Spleen (tissue), 7 donors: ENCODE results near the gene NRIP2.

Source experiments
- POLR2A ChIP-seq, 3 donors: fragments of 450-650 bp; IDR thresholded peaks; one replicate each; pipeline ENCODE4 v1.5.1; 2017; ENCODE audit warnings: antibody characterized with exemption in 3 of 3, mild to moderate bottlenecking in 1 of 3
- POLR2AphosphoS5 ChIP-seq, 3 donors: sonication (generic); formaldehyde crosslinking; IDR thresholded peaks; one replicate each; pipeline ENCODE4 v1.5.1; 2017; ENCODE audit warnings: antibody characterized with exemption in 3 of 3
- TF ChIP-seq, protein P1 (sequence below), 11 experiments: fragments of 200-600 bp in 7 of 11; fragments of 450-650 bp in 4 of 11; sonication (generic) in 4 of 11; IDR thresholded peaks in 8 of 11; conservative IDR thresholded peaks in 3 of 11; 1 replicate in 7 of 11; 2 replicates in 4 of 11; pipeline versions ENCODE4 v1.4.0 to v1.8.0; 2016 to 2021; ENCODE audit warnings: antibody characterized with exemption in 11 of 11, inconsistent platforms in 4 of 11, mild to moderate bottlenecking in 1 of 11
- donor health status: DM: no; HTN: no; CAD: no; lungs with moderate emphysema.
- donor health status: DM: no; HTN: no; CAD: no.
- donor health status: DM: no; HTN: no; CAD: no.

DNA sequence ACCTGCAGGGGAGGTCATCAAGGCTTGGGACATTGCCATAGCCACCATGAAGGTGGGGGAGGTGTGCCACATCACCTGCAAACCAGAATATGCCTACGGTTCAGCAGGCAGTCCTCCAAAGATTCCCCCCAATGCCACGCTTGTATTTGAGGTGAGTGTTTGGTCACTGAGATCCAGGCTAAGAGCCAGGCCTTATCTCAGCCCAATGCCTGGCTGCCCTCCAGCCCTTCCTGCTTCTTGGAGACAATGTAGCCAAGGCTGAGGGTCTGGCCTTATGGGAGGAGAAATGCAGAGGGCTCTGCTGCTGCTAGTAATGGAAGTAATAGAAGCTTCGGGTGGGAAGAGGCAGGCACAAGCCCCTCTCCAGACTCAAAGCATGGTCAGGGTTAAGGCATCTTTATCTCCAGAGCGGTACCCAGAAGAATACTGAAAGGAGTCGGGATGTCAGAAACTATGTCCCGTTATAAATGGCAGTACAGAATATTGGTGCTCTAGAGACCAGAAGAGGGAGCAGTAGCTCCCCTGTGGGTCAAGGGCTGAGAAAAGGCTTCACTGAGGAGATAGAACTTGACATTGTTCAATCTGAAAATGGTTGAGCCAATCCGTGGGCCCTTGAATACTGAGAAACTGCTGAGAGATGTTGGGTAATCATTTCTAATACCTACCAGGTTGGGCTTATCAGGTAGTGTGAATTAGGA is 37.0 kb downstream of the NRIP2 start:
- no peak for TF ChIP-seq POLR2A (IDR thresholded peaks at IDR 0.05)
- TF ChIP-seq, protein P1, sequence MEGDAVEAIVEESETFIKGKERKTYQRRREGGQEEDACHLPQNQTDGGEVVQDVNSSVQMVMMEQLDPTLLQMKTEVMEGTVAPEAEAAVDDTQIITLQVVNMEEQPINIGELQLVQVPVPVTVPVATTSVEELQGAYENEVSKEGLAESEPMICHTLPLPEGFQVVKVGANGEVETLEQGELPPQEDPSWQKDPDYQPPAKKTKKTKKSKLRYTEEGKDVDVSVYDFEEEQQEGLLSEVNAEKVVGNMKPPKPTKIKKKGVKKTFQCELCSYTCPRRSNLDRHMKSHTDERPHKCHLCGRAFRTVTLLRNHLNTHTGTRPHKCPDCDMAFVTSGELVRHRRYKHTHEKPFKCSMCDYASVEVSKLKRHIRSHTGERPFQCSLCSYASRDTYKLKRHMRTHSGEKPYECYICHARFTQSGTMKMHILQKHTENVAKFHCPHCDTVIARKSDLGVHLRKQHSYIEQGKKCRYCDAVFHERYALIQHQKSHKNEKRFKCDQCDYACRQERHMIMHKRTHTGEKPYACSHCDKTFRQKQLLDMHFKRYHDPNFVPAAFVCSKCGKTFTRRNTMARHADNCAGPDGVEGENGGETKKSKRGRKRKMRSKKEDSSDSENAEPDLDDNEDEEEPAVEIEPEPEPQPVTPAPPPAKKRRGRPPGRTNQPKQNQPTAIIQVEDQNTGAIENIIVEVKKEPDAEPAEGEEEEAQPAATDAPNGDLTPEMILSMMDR (IDR thresholded peaks at IDR 0.05 in 8 of 11, conservative IDR thresholded peaks at IDR 0.05 in 3 of 11): no peak
- TF ChIP-seq POLR2AphosphoS5 (IDR thresholded peaks at IDR 0.05): no peak
